ENCODE results near the gene FARS2. TPM values are rescaled to one million over a fixed set of nuclear protein-coding genes. Genes with fewer than 3 reads are reported as not detected.

The FARS2 gene
- total RNA-seq, 2 experiments from 2014 or later = 16.7 to 20.2 TPM

DNA sequence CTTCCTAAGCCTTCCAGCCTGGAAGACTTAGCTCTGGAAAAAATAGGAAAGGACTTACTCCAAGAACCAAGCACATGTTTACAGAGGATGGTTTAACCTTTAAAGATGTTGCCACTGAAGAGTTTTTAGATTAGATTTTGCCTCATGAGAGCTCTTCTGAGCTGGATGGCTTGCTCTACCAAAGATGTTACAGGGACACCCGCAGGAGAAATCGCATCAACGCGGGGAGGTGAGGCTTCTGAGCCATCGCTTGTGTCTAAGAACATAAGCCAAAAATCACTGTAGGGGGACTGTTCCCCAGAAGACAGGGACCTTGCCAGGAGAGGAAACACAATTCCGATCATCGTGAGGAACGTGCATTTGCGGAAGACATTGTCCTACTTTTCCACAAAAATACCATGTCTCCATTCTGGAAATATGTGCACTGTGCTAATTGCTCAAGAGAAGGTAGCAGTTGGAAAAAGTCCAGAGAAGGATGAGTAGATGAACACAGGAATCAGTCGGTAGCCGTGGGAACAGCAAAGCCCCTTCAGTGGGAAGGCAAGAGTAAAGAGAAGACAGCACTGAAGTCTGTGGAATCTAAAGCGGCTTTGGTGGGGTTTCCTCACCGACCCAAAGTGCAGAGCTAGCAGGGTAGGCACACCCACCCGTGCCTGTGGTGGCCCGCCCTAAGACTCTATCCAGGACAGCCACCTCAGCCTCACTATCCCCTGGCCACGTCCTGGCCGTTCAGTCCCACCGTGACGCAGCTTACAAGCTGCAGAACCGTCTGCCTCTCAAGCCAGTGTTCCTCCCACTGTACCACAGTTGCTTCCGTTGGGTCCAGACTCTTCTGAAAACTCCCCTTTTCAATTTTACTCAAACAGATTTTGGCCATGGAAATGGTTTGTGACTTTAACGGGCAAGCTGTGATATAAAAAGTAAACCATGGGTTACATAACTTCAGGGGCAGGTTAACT is 410.6 kb downstream of the FARS2 start:
- Mint-ChIP-seq H3K9me3 (ENCODE audit: insufficient read depth) (no peaks in the 10 kb centered on the region), H3K4me1 (ENCODE audit: low read depth) (peaks cover 42% of the 10 kb centered on the region), H3K36me3 (ENCODE audit: low read depth) (peaks cover 10% of the 10 kb centered on the region), H3K27me3 (ENCODE audit: low read depth) (no peaks in the 10 kb centered on the region), H3K4me3 (peak overlapping the region; percentile 7), H3K27ac (peak overlapping the region; percentile 79)
- POLR2A ChIA-PET = no interaction called here
- CTCF ChIA-PET = interaction anchor here (0.9 to 2.0 kb wide), 4 partner anchors 10 to 874 kb away, joined by 3 to 19 read pairs (median 4); no protein-coding TSS in a partner anchor
- DNase-seq = no peak
- no peak for ATAC-seq

DNA sequence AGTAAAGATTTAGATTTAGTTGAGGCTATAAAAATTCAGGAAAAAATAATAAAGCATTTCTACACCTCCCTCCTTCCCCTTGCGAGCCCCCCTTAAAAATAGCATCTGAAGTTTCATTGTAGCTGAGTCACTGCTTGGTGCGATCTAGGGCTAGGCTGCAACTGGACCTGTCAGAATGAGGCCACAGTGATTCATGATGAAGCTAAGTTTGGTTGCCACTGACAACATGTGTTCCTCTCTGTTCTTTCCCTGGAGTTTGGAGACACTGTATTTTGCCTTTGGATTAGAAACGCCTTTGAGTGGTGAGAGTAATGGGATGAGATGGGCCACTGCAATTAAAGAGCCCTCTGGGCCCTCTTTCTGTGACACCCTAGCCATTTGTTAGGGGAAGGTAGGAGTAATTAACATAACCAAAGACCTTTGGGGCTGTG is 411.3 kb downstream of the FARS2 start:
- H3K27me3 Mint-ChIP-seq (ENCODE audit: low read depth) = no peaks in the 10 kb centered on the region
- ChIA-PET CTCF (no interaction called here), POLR2A (no interaction called here)
- H3K27ac Mint-ChIP-seq = no peak overlapping the region
- peaks cover 38% of the 10 kb centered on the region for H3K4me1 Mint-ChIP-seq (ENCODE audit: low read depth)
- DNase-seq = no peak
- peaks cover 10% of the 10 kb centered on the region for H3K36me3 Mint-ChIP-seq (ENCODE audit: low read depth)
- no peak overlapping the region for H3K4me3 Mint-ChIP-seq
- H3K9me3 Mint-ChIP-seq (ENCODE audit: insufficient read depth) = no peaks in the 10 kb centered on the region
- no peak for ATAC-seq

DNA sequence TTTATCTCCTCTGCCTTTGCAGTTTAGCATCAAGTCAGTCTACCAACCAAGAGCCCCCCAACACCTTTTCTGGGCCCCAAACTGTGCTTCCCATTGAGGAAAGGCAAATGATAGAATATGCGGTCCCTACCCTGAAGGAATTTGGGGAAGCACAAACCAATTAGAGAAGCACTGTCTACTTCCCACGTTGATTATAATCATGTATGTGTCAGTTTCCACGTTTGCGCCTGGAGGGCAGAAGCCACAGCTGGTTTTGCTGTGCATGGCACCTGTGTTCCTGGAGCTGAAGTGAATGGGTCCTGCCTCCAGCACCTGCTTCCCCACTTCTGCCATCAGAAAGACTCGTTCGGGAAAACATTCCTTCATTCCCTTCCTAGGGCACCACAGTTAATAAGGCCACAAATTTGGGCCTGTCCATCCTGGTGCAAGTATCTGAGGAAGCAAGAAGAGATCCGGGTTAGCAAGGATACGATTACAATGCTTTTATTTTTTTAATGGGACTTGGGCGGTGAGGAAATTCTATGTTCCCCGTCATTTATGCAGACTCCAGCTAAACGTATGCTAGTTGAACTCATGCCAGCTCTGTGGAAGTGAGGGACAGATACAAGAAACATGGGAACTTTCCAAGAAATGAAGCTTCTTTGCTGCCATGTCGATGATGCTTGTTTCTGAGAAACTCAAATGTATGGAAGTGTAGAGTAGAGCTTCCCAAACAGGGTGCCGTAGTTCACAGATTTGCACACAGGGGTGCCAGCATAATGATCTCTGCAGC is 411.9 kb downstream of the FARS2 start:
- Mint-ChIP-seq H3K27ac (no peak overlapping the region), H3K9me3 (ENCODE audit: insufficient read depth) (no peaks in the 10 kb centered on the region), H3K4me1 (ENCODE audit: low read depth) (peaks cover 32% of the 10 kb centered on the region), H3K36me3 (ENCODE audit: low read depth) (peaks cover 10% of the 10 kb centered on the region), H3K27me3 (ENCODE audit: low read depth) (no peaks in the 10 kb centered on the region), H3K4me3 (no peak overlapping the region)
- ATAC-seq = no peak
- DNase-seq = no peak
- ChIA-PET CTCF (no interaction called here), POLR2A (no interaction called here)

DNA sequence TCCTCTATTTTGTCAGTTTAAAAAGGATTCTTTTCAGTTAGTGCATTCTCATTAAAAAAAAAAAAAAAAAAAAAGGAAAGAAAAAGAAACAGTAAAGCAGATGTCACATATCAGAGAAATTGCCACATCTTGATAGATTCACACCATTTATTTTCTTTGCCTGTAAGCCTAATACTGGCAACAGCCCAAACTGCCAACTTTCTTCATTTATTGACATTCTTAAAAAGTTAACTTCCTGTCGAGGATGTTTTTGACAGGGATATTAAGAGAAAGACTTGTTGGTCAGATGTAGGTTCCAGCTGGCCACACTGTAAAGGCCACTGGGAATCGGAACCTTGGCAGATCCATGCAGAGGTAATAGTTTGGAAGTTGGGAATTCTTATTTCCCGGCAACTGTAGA is 412.8 kb downstream of the FARS2 start:
- peaks cover 10% of the 10 kb centered on the region for H3K36me3 Mint-ChIP-seq (ENCODE audit: low read depth)
- no peak for ATAC-seq
- CTCF ChIA-PET = no interaction called here
- no peak overlapping the region for H3K4me3 Mint-ChIP-seq
- DNase-seq = no peak
- no peak overlapping the region for H3K27ac Mint-ChIP-seq
- H3K9me3 Mint-ChIP-seq (ENCODE audit: insufficient read depth) = no peaks in the 10 kb centered on the region
- POLR2A ChIA-PET = no interaction called here
- no peaks in the 10 kb centered on the region for H3K27me3 Mint-ChIP-seq (ENCODE audit: low read depth)
- peaks cover 27% of the 10 kb centered on the region for H3K4me1 Mint-ChIP-seq (ENCODE audit: low read depth)

DNA sequence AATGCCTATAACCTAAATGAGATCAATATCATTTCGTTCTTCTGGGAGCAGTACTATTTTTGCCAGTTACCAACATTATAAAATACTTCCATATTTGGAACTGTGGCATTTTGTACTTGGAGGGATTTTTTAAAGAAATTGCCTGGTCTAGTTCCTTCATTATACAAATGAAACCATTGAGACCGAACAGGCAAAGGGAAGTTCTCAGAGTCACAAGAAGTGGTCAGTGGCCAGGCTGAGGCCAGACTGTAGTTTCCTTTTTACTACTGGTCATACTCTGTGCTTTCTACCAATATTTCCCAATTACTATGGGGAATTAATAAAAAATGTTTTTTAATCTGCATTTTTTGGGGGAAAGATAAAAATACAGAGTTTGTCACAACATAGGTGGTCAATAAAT is 413.4 kb downstream of the FARS2 start:
- ATAC-seq = no peak
- ChIA-PET POLR2A (no interaction called here), CTCF (no interaction called here)
- H3K27me3 Mint-ChIP-seq (ENCODE audit: low read depth) = no peaks in the 10 kb centered on the region
- DNase-seq = no peak
- H3K36me3 Mint-ChIP-seq (ENCODE audit: low read depth) = peaks cover 10% of the 10 kb centered on the region
- no peak overlapping the region for H3K4me3 Mint-ChIP-seq
- no peaks in the 10 kb centered on the region for H3K9me3 Mint-ChIP-seq (ENCODE audit: insufficient read depth)
- H3K27ac Mint-ChIP-seq = no peak overlapping the region
- peaks cover 25% of the 10 kb centered on the region for H3K4me1 Mint-ChIP-seq (ENCODE audit: low read depth)

DNA sequence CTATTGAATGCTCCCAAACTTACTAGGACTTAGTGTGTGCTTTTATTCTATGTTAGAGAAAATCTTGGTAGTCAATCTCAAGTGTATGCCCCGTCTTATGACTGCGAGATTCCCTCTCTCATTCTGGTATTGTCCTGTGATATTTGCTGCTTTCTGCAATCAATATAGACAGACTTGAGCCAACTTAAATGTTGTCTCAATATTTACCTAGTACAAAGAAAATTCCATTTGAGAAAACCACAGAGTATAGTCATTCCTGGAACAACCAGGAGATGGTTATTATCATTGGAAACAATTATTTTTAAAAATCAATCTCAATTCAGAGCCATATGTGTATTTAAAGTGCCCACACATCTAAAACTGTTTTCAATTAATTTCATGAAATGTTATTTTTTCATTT is 415.4 kb downstream of the FARS2 start:
- no peak overlapping the region for H3K27ac Mint-ChIP-seq
- CTCF ChIA-PET = no interaction called here

DNA sequence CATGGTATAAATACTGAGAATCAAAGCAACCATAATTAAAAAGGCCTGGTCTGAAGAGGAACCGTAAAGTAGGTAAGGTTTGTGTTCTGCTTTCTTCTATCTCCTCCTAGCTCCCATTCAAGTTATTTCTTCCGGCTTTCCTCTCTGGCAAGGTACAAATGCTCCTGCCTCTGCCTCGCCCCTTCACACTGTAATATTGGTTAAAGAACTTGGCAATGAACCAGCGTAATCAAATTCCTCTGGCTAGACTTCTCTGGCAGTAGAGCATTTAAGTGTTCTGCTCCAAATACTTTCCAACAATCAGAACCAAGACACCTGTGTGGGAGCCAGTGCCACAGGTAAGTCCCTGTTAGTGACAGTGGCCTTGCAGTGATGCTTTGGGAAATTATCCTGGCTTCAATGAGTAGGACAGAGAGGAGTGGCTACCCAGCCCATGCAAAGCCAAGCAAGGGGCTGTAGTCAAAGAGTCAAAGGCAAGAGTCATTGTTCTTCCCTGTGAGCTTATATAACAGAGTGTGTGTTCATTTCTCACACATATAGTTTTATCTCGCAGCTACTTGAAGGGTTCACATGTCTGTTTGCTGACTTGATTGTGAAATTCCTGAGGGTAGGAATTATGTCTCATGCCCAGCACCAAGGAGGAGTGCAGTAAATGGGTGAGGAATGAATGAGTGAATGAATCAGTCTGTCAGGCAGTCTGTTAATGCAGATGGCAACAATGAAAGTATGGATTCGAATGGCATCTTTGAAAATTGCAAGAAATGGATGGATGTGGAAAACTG is 416.1 kb downstream of the FARS2 start:
- H3K4me3 Mint-ChIP-seq = no peak overlapping the region
- ATAC-seq (no peak), DNase-seq (no peak)
- H3K4me1 Mint-ChIP-seq (ENCODE audit: low read depth) = peaks cover 6% of the 10 kb centered on the region
- H3K27ac Mint-ChIP-seq = no peak overlapping the region
- H3K9me3 Mint-ChIP-seq (ENCODE audit: insufficient read depth) = no peaks in the 10 kb centered on the region
- CTCF ChIA-PET = no interaction called here
- POLR2A ChIA-PET = no interaction called here
- no peaks in the 10 kb centered on the region for H3K27me3 Mint-ChIP-seq (ENCODE audit: low read depth)
- H3K36me3 Mint-ChIP-seq (ENCODE audit: low read depth) = no peaks in the 10 kb centered on the region

More for the DNA sequence above, 415.4 kb downstream of the FARS2 start:
- Mint-ChIP-seq H3K4me1 (ENCODE audit: low read depth) (peaks cover 9% of the 10 kb centered on the region), H3K36me3 (ENCODE audit: low read depth) (peaks cover 2% of the 10 kb centered on the region), H3K27me3 (ENCODE audit: low read depth) (no peaks in the 10 kb centered on the region), H3K4me3 (no peak overlapping the region), H3K9me3 (ENCODE audit: insufficient read depth) (no peaks in the 10 kb centered on the region)
- POLR2A ChIA-PET = no interaction called here
- DNase-seq = no peak
- no peak for ATAC-seq

DNA sequence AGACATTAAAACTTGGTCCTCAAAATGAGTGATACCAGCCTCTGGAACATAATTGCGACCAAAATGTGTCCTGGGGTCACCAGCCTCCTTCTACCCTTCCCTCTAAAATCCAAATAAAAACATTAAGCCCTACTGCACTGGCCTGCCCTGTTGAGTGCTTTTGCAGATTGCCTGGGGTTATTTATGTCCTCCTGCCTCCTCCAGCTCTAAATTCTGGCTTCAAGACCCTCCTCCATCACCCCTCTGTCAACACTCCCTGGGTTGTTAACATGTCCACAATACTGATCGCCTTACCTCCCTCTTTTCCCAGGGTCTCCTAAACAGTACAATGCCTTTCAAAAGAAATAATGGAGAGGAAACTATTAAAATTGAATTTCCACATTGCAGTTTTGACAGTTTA is 418.0 kb downstream of the FARS2 start:
- DNase-seq (no peak), ATAC-seq (no peak)
- peaks cover 3% of the 10 kb centered on the region for H3K4me1 Mint-ChIP-seq (ENCODE audit: low read depth)
- no peaks in the 10 kb centered on the region for H3K36me3 Mint-ChIP-seq (ENCODE audit: low read depth)
- H3K4me3 Mint-ChIP-seq = no peak overlapping the region
- ChIA-PET CTCF (interaction anchor here (1.3 kb wide), 1 partner anchor 208 kb away, joined by 4 read pairs; no protein-coding TSS in a partner anchor), POLR2A (no interaction called here)
- peaks cover 8% of the 10 kb centered on the region for H3K9me3 Mint-ChIP-seq (ENCODE audit: insufficient read depth)
- H3K27me3 Mint-ChIP-seq (ENCODE audit: low read depth) = no peaks in the 10 kb centered on the region
- no peak overlapping the region for H3K27ac Mint-ChIP-seq

DNA sequence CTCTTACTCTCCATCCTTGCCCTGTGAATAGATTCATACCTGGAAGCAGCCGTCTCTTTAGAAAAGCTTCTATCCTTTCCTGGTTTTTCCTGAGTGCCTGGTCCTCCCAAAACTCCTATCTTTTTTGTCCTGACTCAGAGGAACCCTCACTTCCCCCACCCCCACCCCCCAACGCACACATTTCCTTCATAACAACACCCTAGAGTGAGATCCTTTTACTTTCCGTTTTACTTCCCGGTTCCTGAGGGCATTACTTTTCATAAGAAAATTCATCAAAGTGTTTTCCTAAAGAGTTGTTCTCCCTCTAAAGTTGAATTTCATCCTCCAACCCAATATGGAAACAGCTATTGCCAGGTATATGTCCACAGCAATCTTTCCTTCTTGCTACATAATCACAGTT is 418.4 kb downstream of the FARS2 start:
- ATAC-seq = no peak
- ChIA-PET POLR2A (no interaction called here), CTCF (interaction anchor here (1.3 kb wide), 1 partner anchor 209 kb away, joined by 4 read pairs; no protein-coding TSS in a partner anchor)
- H3K4me1 Mint-ChIP-seq (ENCODE audit: low read depth) = peaks cover 3% of the 10 kb centered on the region
- H3K4me3 Mint-ChIP-seq = no peak overlapping the region
- peaks cover 8% of the 10 kb centered on the region for H3K9me3 Mint-ChIP-seq (ENCODE audit: insufficient read depth)
- no peak for DNase-seq
- H3K27me3 Mint-ChIP-seq (ENCODE audit: low read depth) = no peaks in the 10 kb centered on the region
- no peaks in the 10 kb centered on the region for H3K36me3 Mint-ChIP-seq (ENCODE audit: low read depth)
- H3K27ac Mint-ChIP-seq = no peak overlapping the region

DNA sequence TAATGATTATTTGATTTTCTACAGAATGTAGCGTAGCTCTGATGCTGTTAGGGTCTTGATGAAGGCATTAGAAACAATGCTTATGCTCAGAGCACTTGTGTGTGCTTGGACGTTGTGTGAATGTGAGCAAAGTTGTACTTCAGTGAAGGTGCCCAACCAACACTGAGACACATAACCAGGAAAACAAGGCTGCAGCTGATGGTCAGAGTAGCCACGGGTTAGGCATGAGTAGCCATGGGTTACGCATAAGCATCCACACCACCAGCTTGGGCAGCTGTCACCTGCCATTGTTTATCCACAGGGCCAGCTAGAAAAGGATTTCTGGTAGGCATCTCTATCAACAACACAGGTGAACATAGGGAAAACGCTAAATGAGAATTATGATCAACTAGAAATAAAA is 418.8 kb downstream of the FARS2 start:
- no peak overlapping the region for H3K4me3 Mint-ChIP-seq
- peaks cover 3% of the 10 kb centered on the region for H3K4me1 Mint-ChIP-seq (ENCODE audit: low read depth)
- no peak for DNase-seq
- H3K27ac Mint-ChIP-seq = no peak overlapping the region
- no peaks in the 10 kb centered on the region for H3K27me3 Mint-ChIP-seq (ENCODE audit: low read depth)
- no peak for ATAC-seq
- ChIA-PET CTCF (interaction anchor here (1.3 kb wide), 1 partner anchor 209 kb away, joined by 4 read pairs; no protein-coding TSS in a partner anchor), POLR2A (no interaction called here)
- H3K9me3 Mint-ChIP-seq (ENCODE audit: insufficient read depth) = peaks cover 8% of the 10 kb centered on the region
- H3K36me3 Mint-ChIP-seq (ENCODE audit: low read depth) = no peaks in the 10 kb centered on the region

DNA sequence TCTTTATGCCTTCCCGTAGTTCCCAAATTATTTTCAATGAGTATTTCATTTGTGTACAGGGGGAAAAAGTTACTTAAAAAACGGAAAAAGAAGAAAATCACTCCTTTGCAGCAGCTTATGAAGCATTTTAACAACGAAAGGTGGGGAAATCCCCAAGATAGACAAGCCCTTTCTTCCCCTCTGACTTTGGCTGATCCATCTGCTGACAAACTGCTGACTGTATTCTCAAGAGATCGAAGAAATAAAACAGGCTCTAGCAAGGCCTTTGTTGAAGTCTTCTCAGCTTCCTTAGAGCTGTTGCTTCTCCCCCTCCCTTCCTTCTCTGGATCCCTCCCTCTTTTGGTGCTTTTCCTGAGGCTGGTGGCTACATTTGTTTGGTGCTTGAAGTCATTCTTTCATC is 420.2 kb downstream of the FARS2 start:
- H3K4me1 Mint-ChIP-seq (ENCODE audit: low read depth) = peaks cover 3% of the 10 kb centered on the region
- H3K9me3 Mint-ChIP-seq (ENCODE audit: insufficient read depth) = peaks cover 8% of the 10 kb centered on the region
- ChIA-PET POLR2A (no interaction called here), CTCF (interaction anchor here (1.0 kb wide), 1 partner anchor 10 kb away, joined by 3 read pairs; no protein-coding TSS in a partner anchor)
- peaks cover 4% of the 10 kb centered on the region for H3K36me3 Mint-ChIP-seq (ENCODE audit: low read depth)
- H3K27me3 Mint-ChIP-seq (ENCODE audit: low read depth) = no peaks in the 10 kb centered on the region
- ATAC-seq = no peak
- no peak for DNase-seq
- H3K4me3 Mint-ChIP-seq = no peak overlapping the region
- H3K27ac Mint-ChIP-seq = no peak overlapping the region
